Renal pelvis (tissue), 4 donors: Measurements from ENCODE around the gene FAM199X. TPM values are rescaled to one million over a fixed set of nuclear protein-coding genes. Genes with fewer than 3 reads are reported as not detected.
"Not testable (repeated sequence)": the region's sequence is repeated elsewhere in the genome, so short reads cannot be mapped to it uniquely, and the experiment has no call there.

Experiments
- DNase-seq: peaks from one replicate; pipeline ENCODE4 v3.0.0-alpha.2; 2013
- polyA plus RNA-seq, 3 donors: library from polyadenylated mRNA; unstranded; fragments of 120-200 nt; gene quantifications; one replicate each; pipeline ENCODE4 v1.2.1, GENCODE V29; 2013; ENCODE audit not compliant: insufficient read length in 3 of 3

FAM199X gene
- polyA plus RNA-seq, 3 donors: 34.0 to 42.8 (median 38.7) TPM

GRCh38 chrX:104172121-104172520 is 5.9 kb downstream of the FAM199X start:
- no peak for DNase-seq

- DNase-seq: no peak
Measured at GRCh38 chrX:104172788-104173187, 6.5 kb downstream of the FAM199X start.

- no peak for DNase-seq
Measured at GRCh38 chrX:104173841-104174240, 7.6 kb downstream of the FAM199X start.

GRCh38 chrX:104183685-104184084 is 17.4 kb downstream of the FAM199X start:
- no peak for DNase-seq

- no peak for DNase-seq
Measured at GRCh38 chrX:104187931-104188330, 21.7 kb downstream of the FAM199X start.

GRCh38 chrX:104189837-104190236 is 23.6 kb downstream of the FAM199X start:
- DNase-seq: no peak

GRCh38 chrX:104193485-104193884 is 27.2 kb downstream of the FAM199X start:
- DNase-seq: no peak

- DNase-seq: no peak
Measured at GRCh38 chrX:104195013-104195412, 28.8 kb downstream of the FAM199X start.

- peak; percentile 17 for DNase-seq
Measured at GRCh38 chrX:104195489-104196084, 29.3 kb downstream of the FAM199X start.

- no peak for DNase-seq
Measured at GRCh38 chrX:104205548-104205947, 39.3 kb downstream of the FAM199X start.

- DNase-seq: no peak
Measured at GRCh38 chrX:104211187-104211586, 44.9 kb downstream of the FAM199X start.

- DNase-seq: not testable (repeated sequence)
Measured at GRCh38 chrX:104230060-104230459, 63.8 kb downstream of the FAM199X start.

Other genes with a start within 250 kb of the FAM199X start
- gene TMSB15B, start 203.8 kb upstream of the FAM199X start, polyA plus RNA-seq: 10 to 100 TPM; 15.8 to 21.1 (median 20.7) TPM
- not detected for gene H2BW1, start 152.7 kb upstream of the FAM199X start, polyA plus RNA-seq
- under 1 TPM; 0.83 to 0.99 (median 0.85) TPM for gene H2BW2, start 126.5 kb upstream of the FAM199X start, polyA plus RNA-seq
- gene TMSB15C, start 90.2 kb upstream of the FAM199X start, polyA plus RNA-seq: 10 to 100 TPM in 2 of 3 donors, 1 to 10 TPM in 1; 7.5 to 18.3 (median 17.0) TPM
- gene ZCCHC18, start 53.9 kb upstream of the FAM199X start, polyA plus RNA-seq: 1 to 10 TPM; 4.4 to 5.4 (median 4.8) TPM
- 10 to 100 TPM in 2 of 3 donors, 1 to 10 TPM in 1; 9.3 to 15.5 (median 12.6) TPM for gene SLC25A53, start 9.4 kb upstream of the FAM199X start, polyA plus RNA-seq
- gene ESX1, start 88.5 kb downstream of the FAM199X start, polyA plus RNA-seq: not detected